HEK293 (cell line): ENCODE data around the gene CYP3A7.

ENCODE experiments used
- CTCF ChIA-PET: fragments of 350-600 bp; formaldehyde crosslinking; extraction: SDS; loops from one replicate; lab custom pipeline; 2021; ENCODE audit warnings: antibody characterized with exemption; lab: Yijun Ruan, JAX
- POLR2A ChIA-PET: fragments of 300-600 bp; formaldehyde crosslinking; extraction: SDS; loops from one replicate; lab custom pipeline; 2020; ENCODE audit warnings: antibody characterized with exemption, inconsistent platforms; lab: Yijun Ruan, JAX
- H3K27ac ChIP-seq: fragments of 200-500 bp; sonication (Bioruptor generic); 2 replicates; pipeline ENCODE4 v1.5.1; 2014; ENCODE audit warnings: low read depth, low read length, control low read depth, inconsistent platforms; ENCODE audit errors: extremely low read depth
- H3K36me3 ChIP-seq, 2 experiments: fragments of 200-500 bp in 1 of 2; sonication (Bioruptor generic) in 1 of 2; 1 replicate in 1 of 2; 2 replicates in 1 of 2; pipeline ENCODE4 v1.5.1; 2014 to 2017; ENCODE audit warnings: inconsistent platforms in 2 of 2, low read length in 2 of 2; ENCODE audit not compliant: control insufficient read depth in 2 of 2, insufficient read depth in 1 of 2
- H3K4me1 ChIP-seq: fragments of 200-500 bp; sonication (Bioruptor generic); 2 replicates; pipeline ENCODE4 v1.5.1; 2014; ENCODE audit warnings: mild to moderate bottlenecking, low read length, inconsistent platforms; ENCODE audit not compliant: control insufficient read depth, insufficient read depth
- H3K4me3 ChIP-seq: 2 replicates; pipeline ENCODE4 v1.5.1; 2011; ENCODE audit warnings: low read depth, mild to moderate bottlenecking, control low read depth, low read length, moderate library complexity
- H3K9me3 ChIP-seq: fragments of 200-500 bp; sonication (Bioruptor generic); 2 replicates; pipeline ENCODE4 v1.5.1; 2014; ENCODE audit warnings: low read depth, low read length, inconsistent platforms; ENCODE audit not compliant: control insufficient read depth, insufficient read depth
- GLIS1 ChIP-seq: fragments of 450-650 bp; formaldehyde crosslinking; IDR thresholded peaks from 2 replicates; pipeline ENCODE4 v1.5.1; 2016; ENCODE audit warnings: missing biosample characterization, missing genetic modification characterization
- SP2 ChIP-seq: fragments of 450-650 bp; formaldehyde crosslinking; IDR thresholded peaks from 2 replicates; pipeline ENCODE4 v1.5.1; 2016; ENCODE audit warnings: missing biosample characterization, missing genetic modification characterization
- ZFP41 ChIP-seq: fragments of 450-650 bp; formaldehyde crosslinking; IDR thresholded peaks from 2 replicates; pipeline ENCODE4 v1.5.1; 2016; ENCODE audit warnings: missing biosample characterization, missing genetic modification characterization, borderline replicate concordance
- ZFP69B ChIP-seq: fragments of 450-650 bp; formaldehyde crosslinking; IDR thresholded peaks from 2 replicates; pipeline ENCODE4 v1.5.1; 2016; ENCODE audit warnings: missing biosample characterization, missing genetic modification characterization
- ZNF146 ChIP-seq: fragments of 450-650 bp; formaldehyde crosslinking; IDR thresholded peaks from 2 replicates; pipeline ENCODE4 v1.5.1; 2016; ENCODE audit warnings: missing biosample characterization, missing genetic modification characterization
- ZNF2 ChIP-seq: fragments of 450-650 bp; formaldehyde crosslinking; IDR thresholded peaks from 2 replicates; pipeline ENCODE4 v1.5.1; 2016; ENCODE audit warnings: missing biosample characterization, missing genetic modification characterization
- ZNF214 ChIP-seq: fragments of 450-650 bp; formaldehyde crosslinking; IDR thresholded peaks from 2 replicates; pipeline ENCODE4 v1.5.1; 2017; ENCODE audit warnings: missing biosample characterization, mild to moderate bottlenecking, missing genetic modification characterization, borderline replicate concordance
- ZNF24 ChIP-seq: fragments of 450-650 bp; formaldehyde crosslinking; IDR thresholded peaks from 2 replicates; pipeline ENCODE4 v1.5.1; 2016; ENCODE audit warnings: missing biosample characterization, missing genetic modification characterization
- ZNF274 ChIP-seq, 2 experiments: fragments of 200-500 bp in 1 of 2; fragments of 450-650 bp in 1 of 2; sonication (Bioruptor generic) in 1 of 2; formaldehyde crosslinking in 1 of 2; IDR thresholded peaks; 2 replicates each; pipeline versions ENCODE4 v1.5.1 to v1.6.1; 2014 to 2016; ENCODE audit warnings: borderline replicate concordance in 1 of 2, inconsistent platforms in 1 of 2, low read length in 1 of 2, missing biosample characterization in 1 of 2, missing genetic modification characterization in 1 of 2
- ZNF324 ChIP-seq: fragments of 450-650 bp; formaldehyde crosslinking; IDR thresholded peaks from 2 replicates; pipeline ENCODE4 v1.5.1; 2016; ENCODE audit warnings: missing biosample characterization, missing genetic modification characterization
- ZNF48 ChIP-seq: fragments of 450-650 bp; formaldehyde crosslinking; IDR thresholded peaks from 2 replicates; pipeline ENCODE4 v1.5.1; 2016; ENCODE audit warnings: missing biosample characterization, missing genetic modification characterization
- ZNF624 ChIP-seq: fragments of 450-650 bp; formaldehyde crosslinking; IDR thresholded peaks from 2 replicates; pipeline ENCODE4 v1.5.1; 2017; ENCODE audit warnings: missing biosample characterization, missing genetic modification characterization
- TF ChIP-seq, protein P1 (sequence below): fragments of 450-650 bp; formaldehyde crosslinking; IDR thresholded peaks from 2 replicates; pipeline ENCODE4 v1.5.1; 2016; ENCODE audit warnings: missing biosample characterization, missing genetic modification characterization, low read depth
- TF ChIP-seq, protein P2 (sequence below): fragments of 450-650 bp; formaldehyde crosslinking; IDR thresholded peaks from 2 replicates; pipeline ENCODE4 v1.5.1; 2016; ENCODE audit warnings: missing biosample characterization, missing genetic modification characterization
- TF ChIP-seq, protein P3 (sequence below): fragments of 450-650 bp; formaldehyde crosslinking; IDR thresholded peaks from 2 replicates; pipeline ENCODE4 v1.5.1; 2016; ENCODE audit warnings: missing biosample characterization, missing genetic modification characterization
- TF ChIP-seq, protein P4 (sequence below): fragments of 450-650 bp; formaldehyde crosslinking; IDR thresholded peaks from 2 replicates; pipeline ENCODE4 v1.5.1; 2017; ENCODE audit warnings: missing biosample characterization, missing genetic modification characterization
- TF ChIP-seq, protein P5 (sequence below): fragments of 450-650 bp; formaldehyde crosslinking; IDR thresholded peaks from 2 replicates; pipeline ENCODE4 v1.5.1; 2016; ENCODE audit warnings: missing biosample characterization, missing genetic modification characterization
- TF ChIP-seq, protein P6 (sequence below): fragments of 450-650 bp; formaldehyde crosslinking; IDR thresholded peaks from 2 replicates; pipeline ENCODE4 v1.5.1; 2016; ENCODE audit warnings: missing biosample characterization, missing genetic modification characterization
- TF ChIP-seq, protein P7 (sequence below): fragments of 450-650 bp; formaldehyde crosslinking; conservative IDR thresholded peaks from 2 replicates; pipeline ENCODE4 v1.5.1; 2016; ENCODE audit warnings: low read depth, missing biosample characterization, missing genetic modification characterization

Gene CYP3A7

DNA sequence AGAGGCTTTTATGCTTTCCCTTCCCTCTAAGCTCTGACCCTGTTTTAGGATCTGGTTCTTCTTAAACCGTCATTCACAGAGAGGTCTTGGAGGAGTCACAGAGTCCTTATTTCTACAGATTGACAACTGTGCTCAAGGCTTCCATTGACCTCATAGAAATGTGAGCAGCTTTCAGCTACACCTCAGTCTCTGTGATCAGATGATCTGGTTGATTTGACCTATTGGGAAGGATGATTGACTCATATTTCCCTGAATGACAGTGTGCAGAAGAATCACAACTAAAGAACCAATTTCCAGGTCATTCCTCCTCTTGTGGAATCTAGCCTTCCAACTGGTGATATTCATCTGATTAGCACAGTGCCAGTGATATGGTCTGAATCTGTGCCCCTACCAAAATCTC, 45.6 kb upstream of the CYP3A7 start:
- Histone ChIP-seq H3K36me3 (no peaks in the 10 kb centered on the region), H3K27ac (no peak overlapping the region), H3K4me1 (no peaks in the 10 kb centered on the region), H3K4me3 (no peak overlapping the region), H3K9me3 (no peaks in the 10 kb centered on the region)
- ChIA-PET POLR2A (interaction anchor here (0.6 kb wide), 1 partner anchor 733 kb away, joined by 8 read pairs; no protein-coding TSS in a partner anchor), CTCF (no interaction called here)
- TF ChIP-seq, protein P1, sequence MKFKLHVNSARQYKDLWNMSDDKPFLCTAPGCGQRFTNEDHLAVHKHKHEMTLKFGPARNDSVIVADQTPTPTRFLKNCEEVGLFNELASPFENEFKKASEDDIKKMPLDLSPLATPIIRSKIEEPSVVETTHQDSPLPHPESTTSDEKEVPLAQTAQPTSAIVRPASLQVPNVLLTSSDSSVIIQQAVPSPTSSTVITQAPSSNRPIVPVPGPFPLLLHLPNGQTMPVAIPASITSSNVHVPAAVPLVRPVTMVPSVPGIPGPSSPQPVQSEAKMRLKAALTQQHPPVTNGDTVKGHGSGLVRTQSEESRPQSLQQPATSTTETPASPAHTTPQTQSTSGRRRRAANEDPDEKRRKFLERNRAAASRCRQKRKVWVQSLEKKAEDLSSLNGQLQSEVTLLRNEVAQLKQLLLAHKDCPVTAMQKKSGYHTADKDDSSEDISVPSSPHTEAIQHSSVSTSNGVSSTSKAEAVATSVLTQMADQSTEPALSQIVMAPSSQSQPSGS (tag by site-specific recombination) = no peak
- no peak for TF ChIP-seq ZNF24 (tag by site-specific recombination)
- TF ChIP-seq ZNF2 = no peak
- TF ChIP-seq, protein P2, sequence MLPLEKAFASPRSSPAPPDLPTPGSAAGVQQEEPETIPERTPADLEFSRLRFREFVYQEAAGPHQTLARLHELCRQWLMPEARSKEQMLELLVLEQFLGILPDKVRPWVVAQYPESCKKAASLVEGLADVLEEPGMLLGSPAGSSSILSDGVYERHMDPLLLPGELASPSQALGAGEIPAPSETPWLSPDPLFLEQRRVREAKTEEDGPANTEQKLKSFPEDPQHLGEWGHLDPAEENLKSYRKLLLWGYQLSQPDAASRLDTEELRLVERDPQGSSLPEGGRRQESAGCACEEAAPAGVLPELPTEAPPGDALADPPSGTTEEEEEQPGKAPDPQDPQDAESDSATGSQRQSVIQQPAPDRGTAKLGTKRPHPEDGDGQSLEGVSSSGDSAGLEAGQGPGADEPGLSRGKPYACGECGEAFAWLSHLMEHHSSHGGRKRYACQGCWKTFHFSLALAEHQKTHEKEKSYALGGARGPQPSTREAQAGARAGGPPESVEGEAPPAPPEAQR (tag by site-specific recombination) = no peak
- TF ChIP-seq ZNF624 (tag by site-specific recombination) = no peak

DNA sequence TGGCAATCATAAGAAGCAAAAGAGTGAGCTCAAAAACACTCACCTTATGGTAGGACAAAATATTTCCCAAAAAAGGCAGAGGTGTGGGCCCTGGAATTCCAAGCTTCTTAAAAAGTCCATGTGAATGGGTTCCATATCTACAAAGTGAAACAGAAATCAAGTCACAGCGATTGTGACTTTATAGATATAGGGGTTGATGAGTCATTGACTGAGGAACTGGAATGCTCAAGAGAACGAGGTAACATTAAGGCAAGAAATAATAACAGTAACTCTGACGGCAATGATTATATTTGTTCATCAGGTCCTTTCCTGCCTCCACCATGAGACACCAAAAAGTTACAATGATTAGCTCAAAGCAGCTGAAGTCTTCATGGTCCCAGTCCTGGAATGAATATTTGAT, 45.0 kb upstream of the CYP3A7 start:
- CTCF ChIA-PET = interaction anchor here (0.7 kb wide), 1 partner anchor 46 kb away, joined by 3 read pairs; no protein-coding TSS in a partner anchor
- no peaks in the 10 kb centered on the region for H3K4me1 ChIP-seq
- H3K9me3 ChIP-seq = no peaks in the 10 kb centered on the region
- H3K27ac ChIP-seq = no peak overlapping the region
- H3K4me3 ChIP-seq = no peak overlapping the region
- no peaks in the 10 kb centered on the region for H3K36me3 ChIP-seq
- POLR2A ChIA-PET = no interaction called here
- TF ChIP-seq, protein P3, sequence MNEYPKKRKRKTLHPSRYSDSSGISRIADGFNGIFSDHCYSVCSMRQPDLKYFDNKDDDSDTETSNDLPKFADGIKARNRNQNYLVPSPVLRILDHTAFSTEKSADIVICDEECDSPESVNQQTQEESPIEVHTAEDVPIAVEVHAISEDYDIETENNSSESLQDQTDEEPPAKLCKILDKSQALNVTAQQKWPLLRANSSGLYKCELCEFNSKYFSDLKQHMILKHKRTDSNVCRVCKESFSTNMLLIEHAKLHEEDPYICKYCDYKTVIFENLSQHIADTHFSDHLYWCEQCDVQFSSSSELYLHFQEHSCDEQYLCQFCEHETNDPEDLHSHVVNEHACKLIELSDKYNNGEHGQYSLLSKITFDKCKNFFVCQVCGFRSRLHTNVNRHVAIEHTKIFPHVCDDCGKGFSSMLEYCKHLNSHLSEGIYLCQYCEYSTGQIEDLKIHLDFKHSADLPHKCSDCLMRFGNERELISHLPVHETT = no peak
- TF ChIP-seq ZNF274 (IDR thresholded peaks at IDR 0.05; ENCODE audit: low read length) (no peak), ZNF274 (tag by site-specific recombination; IDR thresholded peaks at IDR 0.05; ENCODE audit: borderline replicate concordance) (no peak), ZFP69B (no peak), ZNF146 (no peak), SP2 (no peak), ZFP41 (tag by site-specific recombination) (no peak), ZNF48 (no peak), GLIS1 (no peak), ZNF324 (tag by site-specific recombination) (no peak), ZNF214 (no peak)
- TF ChIP-seq, protein P4, sequence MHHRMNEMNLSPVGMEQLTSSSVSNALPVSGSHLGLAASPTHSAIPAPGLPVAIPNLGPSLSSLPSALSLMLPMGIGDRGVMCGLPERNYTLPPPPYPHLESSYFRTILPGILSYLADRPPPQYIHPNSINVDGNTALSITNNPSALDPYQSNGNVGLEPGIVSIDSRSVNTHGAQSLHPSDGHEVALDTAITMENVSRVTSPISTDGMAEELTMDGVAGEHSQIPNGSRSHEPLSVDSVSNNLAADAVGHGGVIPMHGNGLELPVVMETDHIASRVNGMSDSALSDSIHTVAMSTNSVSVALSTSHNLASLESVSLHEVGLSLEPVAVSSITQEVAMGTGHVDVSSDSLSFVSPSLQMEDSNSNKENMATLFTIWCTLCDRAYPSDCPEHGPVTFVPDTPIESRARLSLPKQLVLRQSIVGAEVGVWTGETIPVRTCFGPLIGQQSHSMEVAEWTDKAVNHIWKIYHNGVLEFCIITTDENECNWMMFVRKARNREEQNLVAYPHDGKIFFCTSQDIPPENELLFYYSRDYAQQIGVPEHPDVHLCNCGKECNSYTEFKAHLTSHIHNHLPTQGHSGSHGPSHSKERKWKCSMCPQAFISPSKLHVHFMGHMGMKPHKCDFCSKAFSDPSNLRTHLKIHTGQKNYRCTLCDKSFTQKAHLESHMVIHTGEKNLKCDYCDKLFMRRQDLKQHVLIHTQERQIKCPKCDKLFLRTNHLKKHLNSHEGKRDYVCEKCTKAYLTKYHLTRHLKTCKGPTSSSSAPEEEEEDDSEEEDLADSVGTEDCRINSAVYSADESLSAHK (tag by site-specific recombination) = no peak
- TF ChIP-seq, protein P5, sequence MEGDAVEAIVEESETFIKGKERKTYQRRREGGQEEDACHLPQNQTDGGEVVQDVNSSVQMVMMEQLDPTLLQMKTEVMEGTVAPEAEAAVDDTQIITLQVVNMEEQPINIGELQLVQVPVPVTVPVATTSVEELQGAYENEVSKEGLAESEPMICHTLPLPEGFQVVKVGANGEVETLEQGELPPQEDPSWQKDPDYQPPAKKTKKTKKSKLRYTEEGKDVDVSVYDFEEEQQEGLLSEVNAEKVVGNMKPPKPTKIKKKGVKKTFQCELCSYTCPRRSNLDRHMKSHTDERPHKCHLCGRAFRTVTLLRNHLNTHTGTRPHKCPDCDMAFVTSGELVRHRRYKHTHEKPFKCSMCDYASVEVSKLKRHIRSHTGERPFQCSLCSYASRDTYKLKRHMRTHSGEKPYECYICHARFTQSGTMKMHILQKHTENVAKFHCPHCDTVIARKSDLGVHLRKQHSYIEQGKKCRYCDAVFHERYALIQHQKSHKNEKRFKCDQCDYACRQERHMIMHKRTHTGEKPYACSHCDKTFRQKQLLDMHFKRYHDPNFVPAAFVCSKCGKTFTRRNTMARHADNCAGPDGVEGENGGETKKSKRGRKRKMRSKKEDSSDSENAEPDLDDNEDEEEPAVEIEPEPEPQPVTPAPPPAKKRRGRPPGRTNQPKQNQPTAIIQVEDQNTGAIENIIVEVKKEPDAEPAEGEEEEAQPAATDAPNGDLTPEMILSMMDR (tag by site-specific recombination) = no peak
- TF ChIP-seq, protein P1 (tag by site-specific recombination) = no peak
- TF ChIP-seq, protein P6, sequence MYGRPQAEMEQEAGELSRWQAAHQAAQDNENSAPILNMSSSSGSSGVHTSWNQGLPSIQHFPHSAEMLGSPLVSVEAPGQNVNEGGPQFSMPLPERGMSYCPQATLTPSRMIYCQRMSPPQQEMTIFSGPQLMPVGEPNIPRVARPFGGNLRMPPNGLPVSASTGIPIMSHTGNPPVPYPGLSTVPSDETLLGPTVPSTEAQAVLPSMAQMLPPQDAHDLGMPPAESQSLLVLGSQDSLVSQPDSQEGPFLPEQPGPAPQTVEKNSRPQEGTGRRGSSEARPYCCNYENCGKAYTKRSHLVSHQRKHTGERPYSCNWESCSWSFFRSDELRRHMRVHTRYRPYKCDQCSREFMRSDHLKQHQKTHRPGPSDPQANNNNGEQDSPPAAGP (tag by site-specific recombination) = no peak
- TF ChIP-seq, protein P7, sequence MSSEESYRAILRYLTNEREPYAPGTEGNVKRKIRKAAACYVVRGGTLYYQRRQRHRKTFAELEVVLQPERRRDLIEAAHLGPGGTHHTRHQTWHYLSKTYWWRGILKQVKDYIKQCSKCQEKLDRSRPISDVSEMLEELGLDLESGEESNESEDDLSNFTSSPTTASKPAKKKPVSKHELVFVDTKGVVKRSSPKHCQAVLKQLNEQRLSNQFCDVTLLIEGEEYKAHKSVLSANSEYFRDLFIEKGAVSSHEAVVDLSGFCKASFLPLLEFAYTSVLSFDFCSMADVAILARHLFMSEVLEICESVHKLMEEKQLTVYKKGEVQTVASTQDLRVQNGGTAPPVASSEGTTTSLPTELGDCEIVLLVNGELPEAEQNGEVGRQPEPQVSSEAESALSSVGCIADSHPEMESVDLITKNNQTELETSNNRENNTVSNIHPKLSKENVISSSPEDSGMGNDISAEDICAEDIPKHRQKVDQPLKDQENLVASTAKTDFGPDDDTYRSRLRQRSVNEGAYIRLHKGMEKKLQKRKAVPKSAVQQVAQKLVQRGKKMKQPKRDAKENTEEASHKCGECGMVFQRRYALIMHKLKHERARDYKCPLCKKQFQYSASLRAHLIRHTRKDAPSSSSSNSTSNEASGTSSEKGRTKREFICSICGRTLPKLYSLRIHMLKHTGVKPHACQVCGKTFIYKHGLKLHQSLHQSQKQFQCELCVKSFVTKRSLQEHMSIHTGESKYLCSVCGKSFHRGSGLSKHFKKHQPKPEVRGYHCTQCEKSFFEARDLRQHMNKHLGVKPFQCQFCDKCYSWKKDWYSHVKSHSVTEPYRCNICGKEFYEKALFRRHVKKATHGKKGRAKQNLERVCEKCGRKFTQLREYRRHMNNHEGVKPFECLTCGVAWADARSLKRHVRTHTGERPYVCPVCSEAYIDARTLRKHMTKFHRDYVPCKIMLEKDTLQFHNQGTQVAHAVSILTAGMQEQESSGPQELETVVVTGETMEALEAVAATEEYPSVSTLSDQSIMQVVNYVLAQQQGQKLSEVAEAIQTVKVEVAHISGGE (tag by site-specific recombination) = no peak
